HG03432 (cell line): Measurements from ENCODE around the gene CLNK.
A peak's percentile ranks its signal among the peaks of the same experiment; 100 is the strongest.

Experiments used
- ATAC-seq: cut with Tn5 transposase; IDR thresholded peaks from one replicate; pipeline ENCODE4 v1.9.1; 2021; ENCODE audit warnings: mild to moderate bottlenecking, moderate library complexity; ENCODE audit not compliant: unreplicated experiment

CLNK gene

DNA sequence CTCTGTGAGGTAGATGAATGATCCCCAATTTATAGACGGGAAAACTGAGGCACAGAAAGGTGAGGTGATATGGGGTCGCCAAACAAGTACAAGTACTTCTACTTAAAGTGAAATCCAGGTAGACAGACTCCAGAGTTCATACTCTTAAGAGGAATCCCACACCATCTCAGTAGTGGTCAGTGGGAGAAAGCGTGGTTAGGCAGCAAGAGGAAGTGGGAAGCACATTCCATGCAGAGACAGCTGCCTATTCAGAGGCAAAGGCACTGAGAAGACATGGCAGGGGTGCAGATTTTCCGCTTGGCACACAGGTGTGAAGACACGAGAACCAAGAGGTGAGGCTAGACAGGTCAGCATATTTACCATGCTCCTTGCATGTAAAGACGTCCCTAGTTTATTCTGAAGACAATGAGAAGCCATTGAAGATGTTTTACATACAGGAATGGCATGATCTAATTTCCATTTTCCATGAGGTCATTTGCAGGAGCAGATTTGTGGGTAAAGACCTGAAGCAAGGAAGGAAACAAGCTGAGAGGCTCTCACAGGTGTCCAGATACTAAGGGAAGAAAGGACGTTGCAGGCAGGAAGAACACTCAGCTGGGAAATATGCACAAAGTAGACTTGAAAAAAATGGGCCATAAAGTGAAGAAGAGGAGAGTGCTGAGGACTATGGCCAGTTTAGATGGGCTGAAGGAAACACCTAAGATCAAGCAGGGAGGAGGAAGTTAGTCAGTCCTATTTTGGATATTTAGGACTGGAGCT, 17.3 kb upstream of the CLNK start:
- no peak for ATAC-seq

- no peak for ATAC-seq
Observed at GRCh38 chr4:10701161-10701560, 16.6 kb upstream of the CLNK start.

- no peak for ATAC-seq
Observed at GRCh38 chr4:10698172-10698571, 13.6 kb upstream of the CLNK start.

GRCh38 chr4:10697086-10697485, 12.5 kb upstream of the CLNK start:
- no peak for ATAC-seq

DNA sequence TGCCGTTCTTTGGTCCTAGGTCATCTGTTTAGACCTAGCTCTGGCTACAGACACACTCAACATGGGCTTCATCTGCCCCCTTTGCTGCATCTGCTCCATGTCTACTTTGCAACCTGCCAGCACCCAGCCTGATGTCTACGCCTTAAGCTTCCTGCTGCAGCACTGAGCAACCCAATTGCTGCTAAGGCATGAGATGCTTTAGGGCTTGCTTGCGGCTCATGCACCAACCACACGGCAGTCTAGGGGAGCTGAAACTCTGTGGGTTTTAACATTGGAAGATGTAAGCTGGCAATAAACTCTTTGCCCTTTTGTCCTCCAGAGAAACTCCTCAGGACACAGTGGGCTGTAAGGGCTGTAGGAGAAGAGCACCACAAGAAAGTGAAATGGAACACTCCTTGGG, 11.7 kb upstream of the CLNK start:
- no peak for ATAC-seq

DNA sequence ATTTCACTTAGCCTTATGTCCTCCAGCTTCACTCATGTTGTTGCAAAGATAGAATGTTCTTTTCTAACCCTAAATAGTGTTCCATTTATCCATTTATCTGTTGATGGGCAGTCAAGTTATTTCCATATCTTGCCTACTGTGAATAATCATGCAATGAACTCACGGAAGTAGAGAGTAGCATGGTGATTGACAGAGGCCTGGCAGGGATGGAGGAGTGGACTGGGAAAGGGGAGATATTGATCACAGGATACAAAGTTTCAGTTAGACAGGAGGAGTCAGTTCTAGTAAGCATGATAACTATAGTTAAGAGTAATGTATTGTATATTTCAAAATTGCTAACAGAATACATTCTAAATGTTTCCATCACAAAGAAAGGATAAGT, 10.3 kb upstream of the CLNK start:
- no peak for ATAC-seq

DNA sequence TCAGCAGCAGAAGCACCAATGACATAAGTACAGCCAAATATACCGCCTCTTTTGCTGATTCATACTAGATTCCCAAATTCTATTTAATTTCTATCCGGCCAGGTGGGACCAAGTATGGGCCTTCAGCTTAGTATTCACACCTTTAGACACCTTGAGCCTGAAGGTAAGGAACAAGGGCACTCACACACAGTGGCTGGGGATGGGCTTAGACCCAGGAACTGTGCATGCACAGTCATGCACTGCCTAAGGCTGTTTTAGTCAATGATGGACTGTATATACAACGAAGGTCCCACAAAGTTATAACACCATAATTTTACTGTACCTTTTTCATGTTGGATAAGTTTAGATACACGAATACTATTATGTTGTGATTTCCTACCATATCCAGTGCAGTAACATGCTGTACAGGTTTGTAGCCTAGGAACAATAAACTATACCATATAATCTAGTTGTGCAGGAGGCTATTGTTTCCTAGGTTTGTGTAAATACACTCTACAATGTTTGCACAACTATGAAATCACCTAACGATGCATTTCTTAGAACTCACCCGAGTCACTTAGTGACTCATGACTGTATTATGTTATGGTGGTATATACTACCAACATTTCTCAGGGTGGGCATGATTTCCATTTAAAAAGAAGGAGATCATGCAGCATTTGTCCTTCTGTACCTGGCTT, 9.7 kb upstream of the CLNK start:
- no peak for ATAC-seq

DNA sequence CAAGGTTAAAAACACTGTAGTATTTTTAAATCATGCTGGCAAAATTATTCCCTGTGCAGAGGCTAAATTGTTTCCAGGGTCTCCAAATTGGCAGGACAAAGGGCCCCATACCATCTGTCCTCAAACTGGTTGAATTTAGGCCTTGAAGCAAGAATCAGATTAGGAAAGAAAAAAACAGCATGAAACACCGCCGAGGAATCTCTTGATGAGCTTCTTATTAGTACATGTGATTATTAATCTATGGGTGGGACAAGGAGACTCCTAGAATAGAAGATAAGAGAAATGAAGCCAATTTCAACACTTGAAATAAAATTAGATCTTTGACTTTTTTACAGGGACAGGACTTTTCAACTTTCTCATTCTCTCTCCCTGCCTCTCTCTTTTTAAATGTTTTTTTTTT, 7.1 kb upstream of the CLNK start:
- ATAC-seq: no peak

DNA sequence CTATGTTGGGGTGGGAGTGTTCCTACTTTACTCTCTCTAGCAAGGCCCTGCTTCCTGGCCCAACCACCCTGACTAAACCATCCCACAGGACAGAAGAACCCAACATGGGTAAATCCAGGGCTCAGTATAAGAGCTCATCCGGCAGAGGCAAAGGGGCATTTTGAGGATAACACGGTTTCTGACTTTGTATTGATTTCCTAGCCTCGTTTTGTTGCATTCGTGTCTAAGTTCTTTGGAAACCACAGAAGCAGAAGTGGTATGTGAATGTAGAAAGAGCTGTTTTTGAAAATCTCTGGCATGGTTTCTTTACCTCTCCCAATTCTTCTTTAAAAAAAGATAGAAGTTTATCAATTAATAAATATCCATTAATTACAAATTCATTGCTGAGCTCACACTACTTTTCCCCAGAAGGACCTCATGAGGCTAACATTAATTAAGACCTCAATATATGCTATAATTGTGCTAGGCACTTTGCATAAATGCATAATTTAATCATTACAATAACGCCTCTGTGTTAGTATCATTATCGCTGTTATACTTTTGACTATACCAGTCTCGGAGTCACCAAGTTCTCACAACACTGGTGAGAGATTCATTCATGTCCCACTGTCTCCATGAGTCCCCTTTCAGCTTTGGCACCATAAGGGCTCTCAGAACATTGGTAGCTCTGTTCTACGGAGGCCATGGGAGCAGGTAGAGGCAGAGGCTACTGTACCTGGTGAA, 5.8 kb upstream of the CLNK start:
- ATAC-seq: peak; percentile 31

DNA sequence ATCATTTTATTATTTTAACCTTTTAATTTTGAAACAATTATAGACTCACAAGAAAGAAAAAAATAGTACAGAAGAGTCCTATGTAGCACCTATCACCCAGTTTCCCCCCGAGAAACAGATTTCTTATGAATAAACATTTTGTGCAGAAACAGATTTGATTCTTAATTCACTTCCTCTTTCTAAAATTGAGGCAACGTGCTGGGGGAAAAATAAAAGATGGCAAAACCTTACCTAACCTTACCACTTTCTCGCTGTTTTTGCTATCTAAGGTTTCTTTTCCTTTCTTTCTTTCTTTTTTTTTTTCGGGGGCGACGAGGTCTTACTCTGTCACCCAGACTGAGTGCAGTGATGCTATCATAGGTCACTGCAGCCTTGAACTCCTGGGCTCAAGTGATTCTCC, 4.3 kb upstream of the CLNK start:
- no peak for ATAC-seq

DNA sequence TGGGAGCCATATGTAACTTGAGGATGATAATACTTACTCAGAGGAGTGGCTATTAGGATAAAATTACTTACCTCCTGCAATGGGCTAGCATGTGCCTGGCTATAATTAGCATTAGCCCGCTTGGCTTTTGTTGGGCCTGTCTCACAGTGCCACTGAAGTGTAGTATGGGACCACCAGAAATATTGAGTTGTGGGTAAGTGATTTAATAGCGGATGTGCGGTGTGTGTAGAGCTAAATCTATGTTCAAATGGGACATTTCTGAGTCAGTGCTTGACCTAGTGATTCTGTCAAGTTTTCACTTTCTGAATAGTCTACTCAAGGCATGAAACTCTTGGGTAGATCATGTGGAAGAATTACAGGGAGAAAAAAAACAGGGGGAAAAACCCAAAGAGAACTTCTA, 3.5 kb upstream of the CLNK start:
- ATAC-seq: peak; percentile 45

GRCh38 chr4:10687526-10687925, 3.0 kb upstream of the CLNK start:
- ATAC-seq: no peak

DNA sequence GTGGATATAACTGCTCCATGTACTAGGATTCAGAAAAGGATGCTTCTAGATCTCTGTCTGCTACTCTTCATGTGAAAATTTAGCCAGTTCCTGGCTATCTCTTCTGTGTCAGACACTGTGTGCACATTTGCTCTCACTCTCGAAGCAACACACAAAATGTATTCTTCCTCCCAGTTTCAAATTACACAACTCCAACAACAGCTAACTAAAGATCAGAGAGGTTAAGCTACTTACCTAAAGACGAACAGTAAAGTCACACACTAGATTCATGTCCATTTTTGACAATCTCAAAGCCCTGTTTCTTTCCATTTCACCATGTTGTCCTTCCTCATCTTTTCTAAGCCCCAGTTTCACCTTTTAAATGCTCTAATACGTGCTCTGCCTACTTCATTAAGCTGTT, 2.2 kb downstream of the CLNK start:
- ATAC-seq: no peak

DNA sequence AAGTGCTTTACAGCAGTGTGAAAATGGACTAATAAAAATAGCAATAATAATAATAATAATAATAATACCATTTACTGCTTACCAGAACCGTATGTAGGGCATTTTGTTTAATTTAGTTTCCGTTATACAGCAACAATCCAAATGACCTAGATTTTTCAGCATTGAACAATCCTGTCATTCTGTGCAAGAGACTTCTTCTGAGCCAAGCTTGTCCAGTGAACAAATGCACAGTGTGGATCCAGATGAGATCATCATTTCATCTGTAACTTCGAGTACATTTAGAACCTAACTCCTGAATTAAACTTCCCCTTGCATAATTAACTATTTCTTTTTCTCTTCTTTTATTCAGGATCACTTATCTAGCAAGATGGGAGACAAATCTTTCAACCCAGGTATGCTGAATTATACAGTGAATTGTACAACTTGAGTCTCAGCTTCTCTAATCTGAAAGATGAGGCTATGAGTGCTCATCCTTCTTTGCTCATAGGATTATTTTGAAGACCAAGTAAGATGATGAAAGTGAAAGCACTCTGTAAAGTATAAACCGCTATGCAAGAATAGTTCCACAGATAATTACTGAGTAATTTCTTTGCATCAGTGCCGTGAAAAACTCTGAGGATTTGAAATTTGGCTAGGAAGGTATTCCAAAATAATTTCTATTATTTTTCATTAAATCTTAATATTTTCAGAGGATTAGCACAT, 6.6 kb downstream of the CLNK start:
- ATAC-seq: no peak

GRCh38 chr4:10673817-10674369, 10.7 kb downstream of the CLNK start:
- ATAC-seq: peak; percentile 79

GRCh38 chr4:10672379-10672778, 12.2 kb downstream of the CLNK start:
- ATAC-seq: no peak

DNA sequence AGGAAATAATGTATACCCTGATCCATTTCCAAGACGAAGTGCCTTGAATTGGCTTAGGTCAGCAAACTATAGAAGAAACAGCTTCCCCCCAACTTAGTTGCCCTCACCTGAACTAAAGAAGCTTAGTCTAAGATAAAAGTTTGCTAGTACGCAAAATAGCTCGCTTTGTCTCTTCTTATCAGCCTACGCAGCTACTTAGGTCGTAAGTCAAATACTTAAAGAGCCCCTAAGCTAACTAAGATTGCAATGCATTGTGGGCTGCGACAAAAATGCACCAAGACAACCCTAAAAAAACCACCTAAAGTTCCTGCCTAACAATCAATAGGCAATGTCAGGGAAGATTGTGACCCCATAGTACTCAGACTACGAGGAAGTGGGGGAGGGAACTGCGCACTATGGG, 12.8 kb downstream of the CLNK start:
- ATAC-seq: no peak

DNA sequence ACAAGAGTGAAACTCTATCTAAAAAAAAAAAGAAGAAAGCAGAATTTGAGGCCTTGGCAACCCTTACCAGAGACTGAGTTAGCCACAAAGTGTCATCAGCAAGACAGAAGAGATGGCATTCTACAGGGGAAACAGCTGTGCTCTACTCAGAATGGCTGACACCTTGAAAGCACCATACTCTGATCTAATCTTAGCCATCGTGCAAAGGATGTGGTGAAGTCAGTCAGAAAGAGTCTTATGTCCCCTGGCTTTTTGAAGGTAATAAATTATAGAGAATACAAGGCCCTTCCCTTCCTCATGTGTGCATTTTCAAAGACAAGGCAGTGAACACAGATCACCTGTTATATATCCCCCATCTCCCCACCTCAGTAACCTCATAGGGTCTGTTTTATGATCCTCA, 13.2 kb downstream of the CLNK start:
- ATAC-seq: peak; percentile 87

DNA sequence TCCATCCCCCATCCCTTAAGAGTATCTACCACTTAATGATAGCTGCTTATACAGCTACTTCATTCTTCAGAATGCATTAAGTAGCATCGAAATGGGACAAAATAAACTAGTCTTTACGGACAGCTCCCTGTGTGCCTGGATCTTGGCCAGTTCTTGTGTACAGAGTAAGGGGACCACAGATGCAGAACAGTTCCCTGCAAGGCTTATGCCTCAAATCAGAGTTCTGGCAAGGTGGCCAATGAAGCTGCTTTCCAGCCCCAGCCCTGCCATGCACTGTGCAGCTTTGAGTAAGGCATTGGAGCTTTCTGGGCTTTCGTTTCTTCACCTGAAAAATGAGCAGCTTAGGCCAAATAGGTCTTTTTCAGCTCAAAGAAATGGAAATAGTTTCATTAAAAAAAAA, 14.2 kb downstream of the CLNK start:
- ATAC-seq: no peak

- ATAC-seq: no peak
Observed at GRCh38 chr4:10667701-10668326, 16.8 kb downstream of the CLNK start.

DNA sequence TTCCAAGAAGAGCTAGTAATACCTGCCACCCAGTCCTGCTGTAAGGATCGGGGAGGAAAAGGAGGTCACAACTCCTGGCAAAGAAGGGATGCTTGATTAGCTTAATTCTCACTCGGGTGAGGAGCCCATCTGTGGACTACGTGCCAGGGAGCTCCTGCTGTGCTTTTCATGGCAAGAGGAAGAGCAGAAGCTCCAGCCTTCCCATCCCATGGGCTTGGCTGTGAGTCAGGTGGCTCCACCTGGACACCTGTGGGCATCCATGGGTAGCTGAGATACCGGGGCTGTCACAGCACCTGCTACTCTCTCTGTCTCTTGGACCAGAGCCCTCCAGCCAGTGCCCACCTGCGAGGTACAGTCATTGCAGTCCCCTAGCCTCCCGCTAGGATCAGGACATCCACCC, 18.0 kb downstream of the CLNK start:
- ATAC-seq: no peak
